Femur (tissue), 1 donor: ENCODE measurements around the gene MBNL3.
"Not testable (repeated sequence)": the region's sequence is repeated elsewhere in the genome, so short reads cannot be mapped to it uniquely, and the experiment has no call there.

Experiments
- DNase-seq: peaks from one replicate; pipeline ENCODE4 v3.0.0-alpha.2; 2017

MBNL3 gene

DNA sequence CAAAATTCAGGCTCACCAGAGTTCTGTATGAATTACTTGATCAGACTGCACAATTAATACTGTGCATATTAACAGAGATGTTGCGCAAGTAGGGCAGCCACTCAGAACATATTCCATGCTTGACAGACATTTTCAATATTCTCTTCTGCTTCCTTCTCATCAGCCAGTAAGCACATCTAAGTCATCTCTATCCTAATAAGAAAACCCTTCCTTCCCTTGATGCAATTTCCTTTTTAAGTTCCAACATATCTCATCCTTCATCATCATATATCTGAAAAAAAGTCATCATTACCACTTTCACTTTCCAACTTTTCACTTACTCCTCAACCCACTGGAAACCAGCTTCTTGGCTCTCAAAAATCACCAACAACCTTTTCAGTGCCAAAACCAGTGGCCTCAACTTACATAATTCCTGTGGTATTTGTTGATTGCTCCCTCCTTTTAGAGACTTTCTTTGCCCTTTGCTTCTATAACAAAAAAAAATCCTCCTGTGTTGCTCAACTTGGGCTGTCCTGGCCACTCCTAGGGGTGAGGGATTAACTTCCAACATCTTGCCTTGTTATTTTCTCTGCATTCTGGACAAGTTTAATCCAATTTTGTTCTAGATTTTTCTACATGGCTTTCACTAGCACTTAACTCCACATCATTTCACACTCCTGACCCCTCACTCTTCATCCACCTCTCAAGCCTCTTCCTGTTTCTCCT is 14.1 kb downstream of the MBNL3 start:
- DNase-seq, result no peak

GRCh38 chrX:132472397-132472796 is 16.4 kb downstream of the MBNL3 start:
- no peak for DNase-seq

- no peak for DNase-seq
Observed at GRCh38 chrX:132470831-132471230, 18.0 kb downstream of the MBNL3 start.

DNA sequence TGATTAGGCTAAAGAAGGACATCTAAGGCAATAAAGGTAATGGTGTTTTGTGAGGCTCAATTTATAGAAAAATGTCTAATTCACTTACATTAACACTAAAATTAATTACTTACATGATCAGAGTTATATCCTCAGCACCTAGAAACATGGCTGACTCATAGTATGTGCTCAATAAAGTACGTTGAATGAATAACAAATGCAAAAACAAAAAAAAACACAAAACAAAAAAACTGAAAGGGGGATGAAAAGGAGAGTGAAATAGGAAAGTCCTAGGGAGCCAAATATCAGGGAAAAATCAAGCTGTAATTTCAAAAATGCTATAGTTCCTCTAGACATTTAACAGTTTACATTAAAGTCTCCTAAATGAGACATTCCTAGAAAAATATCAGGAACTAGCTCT is 18.7 kb downstream of the MBNL3 start:
- no peak for DNase-seq

DNA sequence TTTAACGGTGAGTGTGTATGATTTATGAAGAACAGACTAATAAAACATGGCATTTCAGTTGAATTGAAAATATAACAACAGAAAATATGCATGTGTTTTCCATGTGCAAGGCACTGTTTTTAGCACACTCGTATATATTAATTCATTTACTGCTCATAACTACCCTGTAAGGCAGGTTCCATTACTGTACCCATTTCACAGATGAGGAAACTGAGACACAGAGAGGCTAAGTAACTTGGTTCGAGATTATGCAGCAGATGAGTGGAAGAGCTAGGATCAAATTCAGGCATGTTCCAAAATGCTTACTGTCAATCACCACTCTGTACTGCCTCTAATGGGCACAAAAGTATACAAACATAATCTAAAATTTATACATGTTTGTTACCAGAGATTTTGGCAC is 20.4 kb downstream of the MBNL3 start:
- DNase-seq, result no peak

DNA sequence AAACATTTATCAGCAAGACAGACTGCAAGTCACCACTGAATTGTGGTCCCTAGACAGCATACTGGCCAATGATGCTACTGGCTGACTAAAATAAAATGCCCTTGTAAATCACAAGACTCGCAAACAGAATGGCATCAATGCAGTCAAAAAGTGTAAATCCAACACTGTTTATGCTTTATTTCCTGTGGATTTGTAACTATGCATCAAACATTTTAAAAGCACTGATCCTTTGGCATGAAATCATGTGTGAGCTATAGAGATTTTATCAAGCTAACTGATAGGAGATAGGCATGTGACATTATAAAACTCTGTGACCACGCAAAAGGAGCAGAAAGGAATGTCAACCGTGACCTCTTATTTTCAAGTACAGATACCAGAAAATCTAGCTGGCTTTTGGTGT is 20.8 kb downstream of the MBNL3 start:
- no peak for DNase-seq

DNA sequence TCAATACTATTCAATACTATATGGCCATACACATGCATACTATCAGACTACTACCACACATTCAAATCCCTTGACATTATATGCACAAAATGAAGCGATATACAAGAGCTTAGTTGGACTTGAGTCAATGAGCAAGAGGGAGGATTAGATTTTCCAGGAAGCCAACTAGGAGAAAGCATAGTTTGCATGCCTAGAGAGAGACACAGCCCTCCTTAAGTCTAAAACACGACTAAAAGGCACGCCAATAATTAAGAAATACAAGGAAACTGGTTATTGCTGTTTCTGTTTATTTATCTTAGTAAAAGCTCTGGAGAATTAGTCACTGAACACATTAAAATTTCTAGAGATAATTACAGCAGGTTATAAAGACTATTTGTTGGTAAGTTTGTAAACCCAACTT is 21.8 kb downstream of the MBNL3 start:
- DNase-seq, result no peak

GRCh38 chrX:132463411-132463810 is 25.4 kb downstream of the MBNL3 start:
- DNase-seq, result no peak

DNA sequence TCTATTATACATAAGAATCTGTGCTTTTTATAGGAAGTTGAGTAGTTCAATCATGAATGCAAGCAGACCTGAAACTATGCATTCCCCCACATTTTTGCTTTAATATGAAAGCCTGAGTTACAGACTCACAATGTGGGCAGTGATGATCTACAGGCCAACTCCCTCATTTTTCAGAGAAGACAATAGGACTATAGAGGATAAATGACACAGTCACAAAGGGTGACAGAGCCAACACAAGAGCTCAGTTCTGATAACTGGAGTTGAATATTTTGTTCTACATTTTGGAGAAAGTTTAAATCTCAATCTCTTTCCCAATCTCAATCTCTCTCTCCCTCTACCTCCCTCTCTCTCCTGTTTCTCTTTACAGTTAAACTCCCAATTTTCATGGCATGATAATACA is 27.0 kb downstream of the MBNL3 start:
- DNase-seq, result no peak

- DNase-seq, result no peak
Observed at GRCh38 chrX:132452911-132453550, 35.8 kb downstream of the MBNL3 start.

DNA sequence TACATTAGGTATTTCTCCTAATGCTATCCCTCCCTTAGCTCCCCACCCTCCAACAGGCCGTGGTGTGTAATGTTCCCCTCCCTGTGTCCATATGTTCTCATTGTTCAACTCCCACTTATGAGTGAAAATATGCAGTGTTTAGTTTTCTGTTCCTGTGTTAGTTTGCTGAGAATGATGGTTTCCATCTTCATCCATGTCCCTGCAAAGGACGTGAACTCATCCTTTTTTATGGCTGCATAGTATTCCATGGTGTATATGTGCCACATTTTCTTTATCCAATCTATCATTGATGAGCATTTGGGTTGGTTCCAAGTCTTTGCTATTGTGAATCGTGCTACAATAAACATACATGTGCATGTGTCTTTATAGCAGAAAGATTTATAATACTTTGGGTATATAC is 42.9 kb downstream of the MBNL3 start:
- not testable (repeated sequence) for DNase-seq

- no peak for DNase-seq
Observed at GRCh38 chrX:132444936-132445335, 43.9 kb downstream of the MBNL3 start.

DNA sequence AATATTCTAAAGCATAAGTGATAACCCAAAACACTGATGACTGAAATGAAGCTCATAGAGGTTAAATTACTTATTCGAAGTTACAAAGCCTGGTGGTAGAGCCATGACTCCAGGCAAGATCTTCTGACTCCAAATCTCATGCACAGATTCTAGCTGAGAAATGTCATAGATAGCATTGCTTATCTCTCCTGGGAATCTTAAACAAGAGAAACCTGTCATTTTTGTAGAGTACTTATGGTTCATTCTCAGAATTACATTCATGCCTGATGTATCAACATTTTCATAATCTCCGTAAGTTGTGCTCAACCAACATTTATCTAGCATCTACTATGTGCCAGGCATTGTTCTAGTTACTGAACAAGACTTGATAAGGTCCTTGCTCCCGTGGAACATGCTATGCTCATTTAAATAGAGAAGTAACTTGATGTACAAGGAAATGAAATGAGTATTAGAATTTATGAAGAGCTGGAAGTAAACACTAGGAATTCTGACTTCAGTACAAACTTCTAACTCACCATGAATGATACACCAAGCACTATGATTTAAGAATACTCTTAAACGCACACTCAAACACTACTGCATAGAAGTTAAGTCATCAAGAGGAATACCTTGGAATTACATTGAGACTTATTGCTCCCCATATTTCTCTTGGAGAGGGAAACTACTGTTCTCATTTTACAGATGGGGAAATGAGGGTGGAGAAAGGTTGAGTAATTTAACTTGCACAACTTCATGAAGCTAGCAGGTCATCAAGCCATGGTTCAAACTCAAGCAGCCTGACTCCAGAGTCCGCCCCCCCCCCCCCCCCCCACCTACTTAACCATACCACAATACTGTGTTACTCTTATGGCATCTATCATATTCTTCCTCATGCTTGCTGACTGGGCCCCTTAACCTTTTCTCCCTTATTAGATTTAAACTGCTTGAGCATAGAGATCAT is 45.4 kb downstream of the MBNL3 start:
- no peak for DNase-seq

GRCh38 chrX:132442691-132443090 is 46.1 kb downstream of the MBNL3 start:
- DNase-seq, result no peak

DNA sequence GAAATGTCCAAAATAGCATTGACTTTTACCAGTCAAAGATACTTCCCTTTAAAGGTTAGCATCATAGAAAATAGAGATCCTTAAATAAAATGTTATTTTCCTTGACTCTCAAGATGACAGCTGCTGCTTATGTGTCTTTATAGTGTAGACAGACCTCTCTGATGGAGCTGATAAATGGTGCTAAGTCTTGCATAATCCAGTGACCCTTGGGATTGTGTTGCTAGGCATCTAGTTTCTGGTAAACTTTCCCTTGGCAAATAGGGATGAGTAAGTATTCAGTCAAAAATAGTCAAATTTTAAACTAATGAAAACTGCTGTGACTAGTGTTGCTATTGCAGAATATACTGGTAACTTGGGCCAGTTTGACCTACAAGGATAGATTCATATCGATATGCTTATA is 53.6 kb downstream of the MBNL3 start:
- no peak for DNase-seq

DNA sequence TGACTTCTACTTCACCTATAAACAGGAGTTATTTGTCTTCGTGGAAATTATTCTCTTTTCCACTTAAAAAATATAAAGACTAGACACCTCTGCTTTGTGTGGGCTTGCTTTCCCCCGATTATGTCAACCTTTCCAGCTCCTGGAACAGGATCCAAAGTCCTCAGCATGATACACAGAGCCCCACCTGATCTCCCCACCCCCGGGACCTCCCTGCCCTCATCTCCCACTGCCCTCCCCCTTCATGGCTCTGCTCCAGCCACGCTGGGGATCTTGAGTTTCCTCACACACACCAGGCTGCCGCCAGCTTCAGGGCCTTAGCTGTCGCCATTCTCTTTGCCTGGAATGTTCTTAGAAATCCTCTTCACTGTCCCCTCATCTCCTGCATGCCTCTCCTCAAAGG is 55.3 kb downstream of the MBNL3 start:
- no peak for DNase-seq

- no peak for DNase-seq
Observed at GRCh38 chrX:132433001-132433400, 55.8 kb downstream of the MBNL3 start.

GRCh38 chrX:132428896-132429295 is 59.9 kb downstream of the MBNL3 start:
- DNase-seq, result no peak

DNA sequence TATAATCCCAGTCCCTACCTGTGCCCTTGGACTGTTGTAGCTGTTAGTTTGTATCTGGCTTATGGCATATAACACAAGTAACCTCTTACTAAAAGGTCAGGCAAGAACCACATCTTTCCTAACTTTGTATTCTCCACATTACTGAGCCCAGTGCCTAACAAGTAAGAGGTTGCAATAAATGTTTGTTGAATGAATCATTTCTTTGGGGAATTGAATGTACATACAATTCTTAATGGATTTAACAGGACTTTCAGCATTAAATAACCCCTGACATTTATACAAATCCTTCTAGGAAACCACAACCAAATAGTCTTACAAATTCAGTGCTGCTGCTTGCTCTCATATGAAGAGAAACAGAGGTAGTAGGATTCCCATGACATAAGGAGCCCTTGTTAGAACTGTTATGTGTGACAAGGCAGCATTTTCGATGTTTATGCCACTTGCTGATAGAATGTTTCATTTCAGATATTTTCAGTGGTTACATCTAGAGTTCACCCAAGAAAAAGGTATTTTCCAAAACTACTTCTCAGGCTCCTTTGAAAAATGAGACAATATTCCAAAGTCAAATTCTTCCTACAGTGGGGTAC is 62.0 kb downstream of the MBNL3 start:
- no peak for DNase-seq

DNA sequence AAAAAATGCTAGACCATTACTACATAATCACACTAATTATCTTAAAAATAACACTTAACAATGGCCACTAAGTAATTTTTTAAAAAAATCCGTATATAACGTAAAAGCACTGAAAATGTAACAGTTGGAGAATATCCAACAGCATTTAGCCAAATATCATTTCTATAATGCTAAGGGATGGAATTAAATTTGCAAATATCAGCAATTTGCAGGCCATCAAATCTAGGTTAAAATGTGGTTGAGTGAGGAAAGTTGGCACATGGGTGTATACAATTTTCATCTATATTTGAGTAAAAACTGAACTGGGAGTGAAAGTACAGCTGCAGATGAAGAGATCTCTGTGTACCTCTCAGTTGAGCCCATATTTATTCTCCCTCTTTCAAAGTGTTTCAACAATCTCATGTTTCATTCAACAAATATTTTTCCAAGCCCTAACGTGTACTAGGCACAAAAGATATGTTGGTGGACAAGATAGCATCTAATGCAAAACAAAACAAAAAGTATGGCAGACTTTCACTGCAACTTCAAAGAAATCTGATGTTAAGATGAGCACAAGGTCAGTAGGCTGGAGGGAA is 63.0 kb downstream of the MBNL3 start:
- DNase-seq, result no peak

DNA sequence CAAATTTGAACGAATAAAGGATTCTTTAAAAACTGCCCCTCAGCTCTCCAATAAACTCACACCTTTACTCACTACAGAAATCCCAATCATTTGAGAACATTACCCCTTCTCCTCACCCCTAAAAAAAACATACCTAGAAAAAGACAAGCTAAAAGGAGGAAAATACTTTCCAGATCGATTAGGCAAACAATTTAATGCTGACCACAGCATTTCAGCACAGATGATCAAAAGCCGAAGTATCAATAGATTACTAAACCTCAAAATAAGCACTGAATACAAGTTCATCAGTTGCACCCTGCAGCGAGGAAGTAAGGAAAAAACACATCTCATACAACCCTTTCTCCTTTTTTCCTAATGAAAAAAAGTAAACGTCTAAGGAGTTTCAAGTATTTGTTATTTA is 65.5 kb downstream of the MBNL3 start:
- DNase-seq, result no peak

DNA sequence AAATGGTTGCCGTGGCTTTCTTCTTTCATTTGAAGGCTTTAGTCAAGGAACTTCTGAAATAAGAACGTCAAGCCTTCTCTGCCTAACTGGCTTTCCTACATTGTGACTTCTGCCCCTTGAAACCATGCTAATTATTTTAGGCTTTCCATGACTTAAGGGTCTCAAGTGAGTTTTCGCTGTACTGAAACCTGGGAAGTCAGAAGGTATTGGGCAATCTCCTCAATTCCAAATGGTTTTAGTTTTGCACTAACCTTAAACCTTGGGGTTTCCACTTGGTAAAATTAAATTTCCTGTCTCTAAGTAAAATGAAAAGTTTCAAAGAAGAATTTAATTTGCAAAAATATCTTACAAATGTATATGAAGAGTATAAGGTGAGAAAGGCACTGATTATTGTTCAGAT is 73.8 kb downstream of the MBNL3 start:
- DNase-seq, result no peak

- no peak for DNase-seq
Observed at GRCh38 chrX:132414404-132414803, 74.4 kb downstream of the MBNL3 start.
